HAP-1 (cell line): ENCODE measurements around the gene ASCL2.

Experiments used
- DNase-seq, 2 experiments: peaks; one replicate each; pipeline ENCODE4 v3.0.0-alpha.2; 2016 to 2020; ENCODE audit warnings: low spot score in 2 of 2
- H3K27me3 ChIP-seq: fragments of 250-450 bp; sonication (Bioruptor Pico); 2 replicates; pipeline ENCODE4 v1.5.1; 2020; ENCODE audit warnings: low read depth, mild to moderate bottlenecking, moderate library complexity
- H3K36me3 ChIP-seq: fragments of 250-450 bp; sonication (Bioruptor Pico); replicated peaks from 2 replicates; pipeline ENCODE4 v1.5.1; 2020; ENCODE audit warnings: mild to moderate bottlenecking
- H3K4me1 ChIP-seq: fragments of 250-450 bp; sonication (Bioruptor Pico); 2 replicates; pipeline ENCODE4 v1.5.1; 2020; ENCODE audit warnings: mild to moderate bottlenecking
- H3K4me3 ChIP-seq: fragments of 250-450 bp; sonication (Bioruptor Pico); 2 replicates; pipeline ENCODE4 v1.5.1; 2020; ENCODE audit warnings: mild to moderate bottlenecking, moderate library complexity
- H3K9me3 ChIP-seq: fragments of 250-450 bp; sonication (Bioruptor Pico); 2 replicates; pipeline ENCODE4 v1.5.1; 2020; ENCODE audit warnings: mild to moderate bottlenecking, moderate library complexity
- in situ Hi-C: fragments of 300-500 bp; cut with MboI; formaldehyde crosslinking; loops from 3 replicates; pipeline ENCODE4 v1.14.3; 2020; ENCODE audit warnings: low sequenced_read_pairs, inconsistent platforms, mixed read lengths

Gene ASCL2

DNA sequence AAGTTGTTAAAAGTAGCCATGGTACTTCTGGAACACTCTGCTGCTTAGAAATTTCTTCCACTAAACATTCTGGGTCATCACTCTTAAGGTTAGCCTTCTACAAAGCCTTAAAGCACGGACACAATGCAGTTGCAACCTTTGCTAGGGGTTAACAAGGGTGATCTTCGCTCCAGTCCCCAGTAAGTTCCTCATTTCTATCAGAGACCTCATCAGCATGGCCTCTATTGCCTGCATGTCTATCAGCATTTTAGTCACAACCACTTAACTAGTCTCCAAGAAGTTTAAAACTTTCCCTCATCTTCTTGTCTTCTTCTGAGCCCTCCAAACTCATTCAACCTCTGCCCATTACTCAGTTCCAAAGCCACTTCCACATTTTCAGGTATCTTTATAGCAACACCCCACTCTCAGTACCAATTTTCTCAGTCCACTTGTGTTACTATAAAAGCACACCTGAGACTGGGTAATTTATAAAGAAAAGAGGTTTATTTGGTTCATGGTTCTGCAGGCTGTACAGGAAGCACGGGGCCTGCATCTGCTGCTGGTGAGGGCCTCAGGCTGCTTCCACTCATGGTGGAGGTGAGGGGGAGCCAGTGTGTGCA lies 50.1 kb downstream of the ASCL2 start:
- in situ Hi-C loops: no loop called here
- H3K27me3 ChIP-seq: no peaks in the 10 kb centered on the region
- H3K4me1 ChIP-seq: no peaks in the 10 kb centered on the region
- H3K36me3 ChIP-seq: no peaks in the 10 kb centered on the region
- DNase-seq: no peak
- H3K9me3 ChIP-seq: no peaks in the 10 kb centered on the region; the same call in 1 of the 2 replicates
- no peak overlapping the region for H3K4me3 ChIP-seq

GRCh38 chr11:2219318-2220017 lies 50.9 kb downstream of the ASCL2 start:
- in situ Hi-C loops: no loop called here
- Histone ChIP-seq H3K9me3 (no peaks in the 10 kb centered on the region; the same call in 1 of the 2 replicates), H3K36me3 (no peaks in the 10 kb centered on the region), H3K27me3 (no peaks in the 10 kb centered on the region), H3K4me1 (no peaks in the 10 kb centered on the region), H3K4me3 (no peak overlapping the region)
- no peak for DNase-seq
